ENCODE data around the gene CORO6.

Gene CORO6

DNA sequence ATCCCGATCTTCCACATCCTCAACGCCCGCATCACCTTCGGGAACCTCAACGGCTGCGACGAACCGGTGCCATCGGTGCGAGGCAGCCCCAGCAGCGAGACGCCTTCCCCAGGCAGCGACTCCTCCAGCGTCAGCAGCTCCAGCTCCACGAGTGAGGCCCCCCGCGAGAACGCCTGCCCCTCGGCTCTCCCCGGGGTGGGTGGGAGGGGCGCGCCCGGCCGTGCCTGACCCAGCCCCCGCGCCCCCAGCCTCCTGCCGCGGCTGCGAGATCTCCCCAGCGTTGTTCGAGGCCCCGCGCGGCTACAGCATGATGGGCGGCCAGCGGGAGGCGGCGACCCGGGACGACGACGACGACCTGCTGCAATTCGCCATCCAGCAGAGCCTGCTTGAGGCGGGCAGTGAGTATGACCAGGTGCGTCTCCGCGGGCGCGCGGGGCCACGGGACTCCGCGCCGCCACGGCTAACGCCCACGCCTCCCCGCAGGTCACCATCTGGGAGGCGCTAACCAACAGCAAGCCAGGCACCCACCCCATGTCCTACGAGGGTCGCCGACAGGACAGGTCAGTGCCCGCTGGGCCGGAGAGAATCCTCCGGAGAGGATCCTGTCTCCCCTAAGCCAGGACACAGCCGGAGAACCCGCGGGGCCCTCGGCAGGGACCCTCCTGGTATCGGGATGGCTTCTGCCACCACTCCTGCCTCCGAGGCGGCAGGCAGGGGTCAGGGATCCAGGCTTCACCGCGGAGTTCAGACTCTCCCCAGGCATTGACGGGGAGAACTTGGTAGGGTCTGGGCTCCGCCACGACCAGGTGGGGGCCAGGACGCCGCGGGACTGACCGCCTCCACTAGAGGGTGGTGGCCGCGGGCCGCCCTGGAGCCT is 10.1 kb downstream of the CORO6 start:
- DNase-seq, result no peak

DNA sequence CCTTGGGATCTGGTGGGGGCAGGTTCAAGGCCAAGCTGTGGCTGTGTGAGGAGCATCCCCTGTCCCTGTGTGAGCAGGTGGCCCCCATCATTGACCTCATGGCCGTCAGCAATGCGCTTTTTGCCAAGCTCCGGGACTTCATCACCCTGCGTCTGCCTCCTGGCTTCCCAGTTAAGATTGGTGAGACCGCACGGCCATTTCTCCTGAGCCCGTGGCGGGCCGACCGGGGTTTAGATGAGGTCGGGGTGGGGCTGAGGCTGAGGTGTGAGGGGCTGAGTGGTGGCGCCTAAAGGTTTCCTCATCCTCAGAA is 10.7 kb downstream of the CORO6 start:
- DNase-seq, result no peak

DNA sequence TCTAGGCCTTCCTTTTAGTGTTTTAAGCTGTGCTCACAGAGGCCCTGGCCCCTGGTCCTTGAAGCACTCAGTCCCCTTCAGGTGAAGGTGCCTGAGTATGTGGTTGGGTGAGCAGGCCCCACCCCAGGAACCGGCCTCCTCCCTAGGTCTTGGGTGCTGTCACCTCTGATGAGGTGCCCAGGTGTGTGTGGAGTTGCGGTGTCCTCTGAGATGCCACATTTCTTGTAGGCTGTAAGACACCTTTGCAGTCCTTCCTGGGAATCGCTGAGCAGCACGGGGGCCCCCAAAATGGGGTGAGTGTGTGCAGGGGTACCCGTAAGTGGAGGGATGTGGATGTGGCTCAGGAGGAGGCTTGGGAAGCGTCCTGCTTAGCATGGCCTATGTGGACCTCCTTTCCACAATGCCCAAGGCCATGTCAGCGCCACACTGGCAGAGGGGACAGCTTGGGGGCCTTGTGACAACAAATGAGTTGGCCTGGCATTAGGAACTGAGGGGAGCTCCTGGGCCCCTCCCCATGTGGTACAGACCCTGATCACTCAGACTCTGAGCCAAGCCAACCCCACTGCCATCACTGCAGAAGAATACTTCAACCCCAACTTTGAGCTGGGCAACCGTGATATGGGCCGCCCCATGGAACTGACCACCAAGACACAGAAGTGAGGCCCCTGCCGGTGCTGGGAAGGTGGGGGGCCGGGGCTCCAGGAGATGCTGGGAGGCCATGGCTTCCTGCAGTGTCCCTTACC is 11.2 kb downstream of the CORO6 start:
- DNase-seq, result no peak

DNA sequence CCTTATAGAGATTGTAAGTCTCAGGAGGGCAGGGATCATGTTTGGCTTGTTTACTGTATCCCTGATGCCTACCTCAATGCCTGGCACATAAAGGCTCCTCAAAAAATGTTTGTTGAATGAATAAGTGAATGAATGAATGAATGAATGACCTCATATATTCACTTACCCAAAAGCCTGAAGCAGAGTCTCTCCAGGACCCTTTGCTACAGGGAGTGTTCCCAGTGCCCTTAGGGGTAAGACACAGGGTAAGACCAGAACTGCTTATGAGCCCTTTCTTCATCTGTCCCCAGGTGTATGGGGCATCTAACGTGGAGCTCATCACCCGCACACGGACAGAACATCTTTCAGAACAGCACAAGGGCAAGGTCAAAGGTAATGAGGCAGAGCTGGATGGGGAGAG is 12.3 kb downstream of the CORO6 start:
- no peak for DNase-seq

DNA sequence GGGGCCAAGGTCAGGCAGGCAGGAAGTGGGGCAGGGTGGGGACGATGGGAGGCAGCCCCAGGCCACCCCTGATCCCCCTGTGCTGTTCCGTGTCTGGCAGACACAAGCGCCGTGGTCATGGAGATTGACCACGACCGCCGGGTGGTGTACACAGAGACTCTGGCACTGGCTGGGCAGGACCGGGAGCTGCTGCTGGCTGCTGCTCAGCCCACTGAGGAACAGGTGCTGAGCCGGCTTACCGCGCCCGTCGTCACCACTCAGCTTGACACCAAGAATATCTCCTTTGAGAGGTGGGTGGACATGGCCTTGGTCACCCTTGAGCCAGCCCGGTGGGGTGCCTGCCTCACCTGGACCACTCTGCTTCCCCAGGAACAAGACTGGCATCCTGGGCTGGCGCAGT is 13.7 kb downstream of the CORO6 start:
- DNase-seq, result no peak

DNA sequence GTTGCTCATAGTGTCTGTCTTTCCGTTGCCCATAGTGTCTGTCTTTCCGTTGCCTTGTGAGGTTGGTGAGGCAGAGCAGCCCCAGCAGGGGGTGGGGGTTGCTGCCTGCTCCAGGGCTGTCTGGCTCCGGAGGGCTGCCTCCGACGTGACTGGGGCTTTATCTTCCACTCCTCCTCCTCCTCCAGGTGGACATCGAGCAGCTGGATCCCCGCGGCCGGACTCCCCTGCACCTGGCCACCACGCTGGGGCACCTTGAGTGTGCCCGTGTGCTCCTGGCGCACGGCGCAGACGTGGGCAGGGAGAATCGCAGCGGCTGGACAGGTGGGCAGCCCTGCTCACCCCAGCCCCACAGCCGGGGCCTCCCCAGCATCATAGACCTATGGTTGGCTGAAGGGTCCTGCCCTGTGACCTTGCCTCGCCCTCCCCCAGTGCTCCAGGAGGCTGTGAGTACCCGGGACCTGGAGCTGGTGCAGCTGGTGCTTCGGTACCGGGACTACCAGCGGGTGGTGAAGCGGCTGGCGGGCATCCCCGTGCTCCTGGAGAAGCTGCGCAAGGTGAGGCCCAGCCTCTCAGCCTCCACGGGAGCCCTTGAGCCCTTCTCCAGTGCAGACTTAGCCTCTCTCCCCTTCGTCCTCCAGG is 15.0 kb downstream of the CORO6 start:
- DNase-seq, result no peak

DNA sequence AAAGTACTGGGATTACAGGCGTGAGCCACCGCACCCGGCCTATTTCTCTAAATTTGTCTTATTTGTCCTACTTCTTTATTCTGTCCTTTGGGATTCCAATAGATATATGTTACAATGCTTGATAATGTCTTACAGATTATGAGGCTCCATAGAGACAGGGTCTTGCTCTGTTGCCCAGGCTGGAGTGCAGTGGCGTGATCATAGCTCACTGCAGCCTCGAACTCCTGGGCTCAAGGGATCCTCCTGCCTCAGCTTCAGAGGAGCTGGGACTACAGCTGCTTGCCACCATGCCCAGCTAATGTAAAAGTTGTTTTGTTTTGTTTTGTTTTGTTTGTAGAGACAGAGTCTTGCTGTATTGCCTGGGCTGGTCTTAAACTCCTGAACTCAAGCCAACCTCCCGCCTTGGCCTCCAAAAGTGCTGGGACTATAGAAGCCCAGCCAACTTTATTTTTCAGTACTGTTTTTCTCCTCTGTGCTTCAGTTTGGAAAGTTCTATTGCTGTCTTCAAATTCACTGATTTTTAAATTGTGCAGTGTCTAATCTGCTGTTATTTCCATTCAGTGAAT is 19.5 kb downstream of the CORO6 start:
- no peak for DNase-seq

DNA sequence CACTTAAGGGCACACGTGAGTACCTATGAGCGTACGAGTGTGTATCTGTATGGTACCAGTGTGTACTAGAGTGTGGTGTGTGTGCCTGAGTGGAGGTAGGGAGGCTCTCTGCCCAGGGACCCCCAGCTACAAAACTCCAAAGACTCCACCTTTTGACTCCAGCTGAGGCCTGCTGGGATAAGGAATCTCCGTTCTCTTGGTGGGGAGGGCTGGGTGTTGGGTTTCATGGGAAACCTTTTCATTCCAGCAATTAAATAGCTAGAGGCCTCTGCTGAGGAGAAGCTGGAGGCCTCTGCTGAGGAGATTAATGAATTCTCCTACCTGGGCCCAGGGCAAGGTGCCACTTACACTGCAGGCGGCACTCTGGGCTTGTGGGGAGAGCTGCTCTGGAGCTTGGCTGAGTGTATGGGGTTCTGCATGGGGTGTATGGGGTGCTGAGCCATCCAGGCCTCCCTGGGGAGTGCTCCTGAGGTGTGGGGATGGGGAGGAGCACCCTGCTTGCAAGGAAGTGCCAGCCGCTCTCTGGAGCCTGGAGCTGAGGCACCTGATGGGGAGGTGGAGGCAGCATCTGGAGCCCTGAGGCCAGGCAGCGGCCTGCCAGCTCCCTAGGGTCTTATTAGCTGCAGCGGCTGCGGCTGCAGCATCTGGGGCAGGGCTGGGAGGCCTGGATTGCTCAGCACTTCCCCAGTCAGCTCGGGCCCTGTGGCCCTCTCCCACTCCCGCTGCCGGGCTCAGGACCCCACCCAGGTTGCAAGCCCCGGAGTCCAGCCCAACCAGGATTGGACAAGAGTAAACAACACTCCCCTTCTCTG is 25.1 kb downstream of the CORO6 start:
- DNase-seq, result no peak

DNA sequence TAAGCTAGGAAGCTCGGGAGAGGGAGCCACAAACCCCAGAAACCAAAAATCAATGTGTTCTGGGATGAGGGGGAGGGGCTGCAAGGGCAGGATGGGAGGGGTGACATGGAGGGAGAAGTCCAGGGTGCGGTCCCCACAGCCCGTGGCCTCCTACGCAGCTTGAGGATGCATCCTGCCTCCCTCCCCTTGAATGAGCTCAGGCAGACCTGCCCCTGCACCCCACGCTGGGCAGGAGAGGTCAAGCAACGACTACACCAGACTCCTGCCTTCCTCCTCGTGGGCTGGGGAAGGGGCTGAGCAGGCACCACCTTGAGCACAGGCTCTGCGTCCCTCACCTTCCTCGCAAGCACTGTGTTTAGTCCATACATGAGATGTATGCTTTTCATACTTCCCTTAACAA is 25.9 kb downstream of the CORO6 start:
- no peak for DNase-seq

DNA sequence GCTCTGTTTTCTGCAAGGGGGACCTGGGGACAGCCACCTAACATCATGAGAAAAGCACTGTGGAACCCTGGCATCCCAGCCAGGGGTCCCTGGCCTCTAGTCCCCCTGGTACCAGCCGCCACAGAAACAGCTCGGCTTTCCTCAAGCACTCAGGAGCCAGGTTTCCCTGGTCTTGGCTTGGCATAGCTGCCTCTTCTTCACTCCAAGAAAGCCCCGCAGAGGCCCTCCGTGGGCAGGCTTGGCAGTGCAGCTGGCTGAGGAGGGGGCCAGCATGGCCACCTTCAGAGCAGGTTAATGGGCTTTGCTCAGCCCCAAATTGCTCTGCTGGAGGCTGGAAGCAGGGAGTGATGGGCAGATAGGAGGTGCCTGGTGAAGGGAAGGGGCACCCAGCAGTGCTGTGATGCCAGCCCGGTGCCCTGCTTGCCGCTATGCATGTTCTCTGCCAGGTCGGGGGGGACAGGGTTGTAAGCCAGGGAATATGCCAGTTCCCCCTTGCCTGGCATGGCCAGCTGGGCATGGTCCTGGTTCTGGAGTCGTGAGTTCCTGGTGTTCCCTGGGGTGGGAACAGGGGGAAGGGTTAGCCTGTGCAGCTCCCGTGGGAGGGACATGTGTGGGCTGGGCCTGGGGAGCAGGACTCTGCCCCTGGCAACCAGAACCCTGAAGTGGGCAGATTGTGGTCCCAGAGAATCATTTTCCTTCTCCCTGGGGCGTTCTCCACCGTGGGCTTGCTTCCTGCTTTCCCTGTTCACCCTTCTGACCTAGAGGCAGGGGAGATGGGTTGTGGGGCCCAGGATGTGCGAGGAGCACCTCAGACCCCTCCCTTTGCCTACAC is 26.6 kb downstream of the CORO6 start:
- no peak for DNase-seq

DNA sequence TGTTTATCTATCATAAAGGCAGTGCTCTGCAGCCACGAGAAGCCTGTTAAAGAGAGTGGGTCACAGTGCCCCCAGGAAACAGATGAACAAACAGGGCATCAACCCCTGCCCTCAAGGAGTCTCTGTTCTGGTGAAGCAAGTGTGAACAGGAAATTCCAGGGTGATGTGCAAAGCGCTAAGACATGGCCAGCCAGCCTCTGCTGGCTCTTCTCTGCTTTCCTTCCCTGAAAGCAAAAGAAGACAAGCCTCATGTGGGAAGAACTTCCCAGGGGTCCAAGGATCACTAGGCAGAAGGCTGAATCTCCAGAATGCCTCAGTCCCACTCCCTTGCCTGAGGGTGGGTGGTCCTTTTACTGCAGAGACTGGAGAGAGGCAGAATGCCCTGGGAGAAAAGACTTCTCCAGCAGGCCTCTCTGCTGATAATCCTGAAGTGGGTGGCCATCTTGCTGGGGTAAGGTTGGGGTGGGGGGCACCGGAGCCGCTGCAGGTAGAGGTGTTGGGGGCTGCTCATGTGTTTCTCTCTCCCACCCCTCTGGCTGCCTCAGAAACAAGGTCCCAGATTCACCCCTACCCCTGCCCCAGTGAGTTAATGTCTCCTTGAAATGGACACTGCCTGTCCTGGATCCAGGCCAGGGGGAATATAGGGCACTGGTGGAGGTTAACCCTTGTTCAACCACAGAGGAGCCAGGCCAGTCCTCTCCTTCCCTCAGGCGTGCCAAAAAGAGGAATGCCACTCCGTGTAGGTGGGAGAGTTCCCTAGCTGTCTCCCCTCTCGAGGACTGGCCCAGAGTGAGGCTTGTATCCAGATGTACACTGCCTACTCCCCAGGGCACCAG is 27.4 kb downstream of the CORO6 start:
- no peak for DNase-seq

DNA sequence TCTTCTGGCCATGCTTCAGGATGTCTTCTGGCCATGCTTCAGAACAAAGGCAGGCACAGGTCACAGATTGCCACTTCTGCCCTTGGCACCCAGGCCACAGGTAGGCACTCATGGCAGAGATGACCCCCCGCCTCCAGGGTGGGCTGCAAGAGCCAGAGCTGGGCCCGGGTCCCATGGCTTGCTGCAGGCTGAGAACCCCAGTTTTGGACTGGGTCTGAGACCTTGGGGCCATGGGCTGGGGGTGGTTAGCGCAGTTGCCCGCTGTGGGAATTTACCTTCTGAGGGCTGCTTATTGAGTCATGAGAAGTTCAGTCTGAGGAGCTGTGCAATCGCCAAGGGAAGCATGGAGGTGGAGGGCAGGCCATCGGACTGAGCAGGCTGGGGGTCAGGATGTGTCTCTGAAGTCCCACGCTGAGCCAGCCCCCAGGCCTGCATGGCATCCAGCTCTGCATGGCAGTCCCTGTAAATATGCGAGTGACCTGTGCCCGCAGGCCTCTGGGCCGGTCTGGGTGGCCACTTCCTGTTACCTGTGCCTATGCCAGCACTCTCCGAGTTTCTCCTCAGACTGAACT is 28.1 kb downstream of the CORO6 start:
- no peak for DNase-seq

DNA sequence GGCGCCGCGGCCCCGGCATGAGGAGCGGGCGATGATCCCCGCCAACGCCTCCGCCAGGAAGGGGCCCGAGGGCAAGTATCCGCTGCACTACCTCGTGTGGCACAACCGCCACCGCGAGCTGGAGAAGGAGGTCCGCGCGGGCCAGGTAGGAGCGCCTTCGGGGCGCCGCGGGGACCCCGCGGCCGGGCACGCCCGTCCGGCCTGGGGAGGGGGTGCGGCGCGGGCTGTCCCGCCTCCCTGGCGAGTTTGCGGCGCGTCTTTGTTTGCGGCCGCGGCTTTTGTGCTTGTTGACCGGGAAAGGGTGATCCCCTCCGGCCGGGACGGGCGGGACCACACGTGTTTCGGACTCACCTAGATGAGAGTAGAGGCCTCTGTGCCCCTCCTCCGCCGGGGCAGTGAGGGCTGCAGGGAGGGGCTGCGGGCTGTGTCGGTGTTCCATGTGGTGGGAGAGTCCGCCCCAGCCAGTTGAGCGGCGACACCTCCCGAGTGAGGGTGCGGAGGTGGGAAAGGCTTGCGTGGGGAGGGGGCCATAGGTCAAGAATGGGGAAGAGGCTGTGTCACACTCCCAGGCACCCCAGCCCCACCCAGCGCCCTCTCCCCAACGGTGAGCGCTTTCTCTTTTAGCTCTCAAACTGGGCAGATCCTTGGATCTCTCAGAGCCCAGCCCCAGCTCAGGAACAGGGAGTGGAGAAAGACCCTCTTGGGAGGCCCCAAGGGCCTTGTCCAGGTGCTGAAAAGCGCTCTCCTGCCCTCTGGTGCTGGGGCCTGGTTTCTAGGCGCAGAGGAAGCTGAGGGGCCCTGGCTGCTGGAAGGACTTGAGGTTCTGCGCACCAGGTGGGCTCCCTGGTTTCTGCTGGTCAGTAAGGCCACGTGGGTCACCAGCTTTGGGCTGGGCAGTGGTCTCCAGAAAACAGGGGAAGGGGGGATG is 28.9 kb downstream of the CORO6 start:
- no peak for DNase-seq

DNA sequence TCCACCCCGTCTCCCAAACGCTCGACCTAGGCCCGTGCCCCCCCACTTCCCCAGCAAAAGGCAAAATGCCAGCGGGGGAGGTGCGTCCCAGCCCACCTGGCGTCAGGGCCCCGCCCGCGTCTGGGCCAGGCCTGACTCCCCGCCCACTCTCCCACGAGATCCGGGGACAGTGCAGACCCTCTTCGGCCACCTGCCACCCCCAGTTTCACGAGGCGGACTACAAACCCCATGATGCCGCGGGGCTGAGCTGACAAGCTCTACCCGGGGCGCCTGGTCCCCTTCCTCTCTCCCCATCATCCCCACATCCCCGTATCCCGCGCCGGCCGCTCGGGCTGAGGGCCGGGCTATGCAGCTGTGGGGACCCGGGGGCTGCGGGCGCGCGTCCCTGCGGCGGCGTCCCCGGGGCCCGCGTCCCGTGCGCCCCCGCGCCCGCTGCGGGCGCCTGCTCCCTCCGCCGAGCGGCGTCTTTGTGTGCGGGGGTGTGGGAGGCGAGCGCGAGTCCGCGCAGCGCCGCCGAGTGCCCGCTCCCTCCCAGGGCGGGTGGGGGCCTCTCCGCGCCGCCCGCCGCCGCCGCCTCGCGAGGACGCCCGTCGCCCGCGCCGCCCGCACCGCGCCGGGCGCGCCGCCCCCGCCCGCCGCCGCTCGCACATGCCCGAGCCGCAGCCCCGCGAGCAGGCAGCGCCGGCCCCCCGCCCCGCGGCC is 29.7 kb downstream of the CORO6 start, which contains the start of gene ANKRD13B:
Gene ANKRD13B (plus strand): TSS at position 283 of the 702 bp plus-strand sequence. CDS start 490 bp downstream, outside the sequence.
- DNase-seq, result no peak

DNA sequence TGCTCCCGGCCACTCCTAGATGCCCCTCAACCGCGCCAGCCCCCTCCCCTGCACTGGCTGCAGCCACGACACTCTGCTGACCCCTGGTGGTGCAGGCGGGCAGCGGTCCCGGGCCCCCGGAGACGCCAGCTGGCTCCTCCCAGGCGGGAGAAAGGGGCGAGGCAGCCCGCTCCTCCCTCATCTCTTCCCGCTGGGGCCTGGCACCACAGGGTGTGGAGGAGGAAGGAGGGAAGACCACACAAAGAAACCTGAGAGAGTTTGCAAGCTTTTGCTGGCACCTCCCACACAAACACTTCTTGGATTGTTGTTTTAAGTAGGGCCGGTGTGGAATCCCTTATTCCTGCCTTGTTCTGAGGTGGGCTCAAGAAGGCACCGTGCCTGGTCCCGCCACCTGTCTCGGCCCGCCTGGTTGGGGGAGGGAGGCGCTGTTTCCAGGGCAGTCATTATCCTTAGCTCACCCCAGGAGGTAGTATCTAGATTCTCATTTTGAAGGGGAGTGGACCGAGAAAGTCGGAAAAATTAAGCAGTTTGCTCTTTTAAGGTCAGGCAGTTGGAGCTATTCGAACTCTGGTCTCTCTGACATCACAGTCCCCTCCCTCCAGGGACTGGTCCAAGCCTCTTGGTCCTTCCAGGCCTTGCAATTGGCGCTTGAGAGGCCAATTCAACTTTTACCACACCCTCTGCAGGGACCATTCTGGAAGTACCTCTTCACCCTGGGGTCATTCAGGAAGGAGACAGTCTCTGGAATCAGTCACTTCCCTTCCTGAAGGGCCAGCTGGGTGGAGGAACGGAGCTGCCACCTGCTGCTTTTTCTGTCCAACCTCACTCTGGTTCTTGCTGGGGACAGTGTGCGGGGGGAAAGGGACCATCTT is 30.7 kb downstream of the CORO6 start:
- DNase-seq, result peak; percentile 55

DNA sequence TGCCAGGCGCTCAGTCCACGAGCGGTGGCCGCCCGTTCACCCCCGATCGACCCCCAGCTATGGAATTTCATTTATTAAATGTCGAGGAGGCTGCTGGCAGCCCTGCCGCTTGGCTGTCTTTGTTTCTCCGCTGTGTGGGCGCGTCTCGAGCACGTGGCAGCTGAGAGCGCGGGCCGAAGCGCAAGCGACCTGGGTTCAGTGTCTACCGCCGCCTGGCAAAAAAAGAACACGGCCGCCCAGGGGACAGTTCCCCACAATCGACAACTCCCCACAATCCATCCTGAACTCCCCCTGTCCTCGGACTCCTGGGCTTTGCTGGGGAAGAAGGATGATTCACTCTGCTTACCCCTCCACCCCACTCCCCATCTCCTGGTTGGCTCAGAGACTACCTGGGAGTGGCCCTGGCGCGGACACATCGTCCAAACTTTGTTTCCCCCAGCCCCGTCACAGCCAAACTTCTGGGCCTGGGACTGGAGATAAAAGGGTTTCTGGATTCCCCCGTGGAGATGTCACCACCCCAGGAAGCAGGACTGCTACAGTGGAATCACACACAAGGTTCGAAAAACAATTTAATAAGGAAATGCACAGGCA is 31.5 kb downstream of the CORO6 start:
- no peak for DNase-seq
